Measurements from ENCODE around the gene TMEM116.
"Not testable (repeated sequence)": the region's sequence is repeated elsewhere in the genome, so short reads cannot be mapped to it uniquely, and the experiment has no call there.

The TMEM116 gene

GRCh38 chr12:112012775-112013600, at the start of gene TMEM116, which contains the start of gene ERP29:
TSS of gene TMEM116 (minus strand) at chr12:112013165. CDS start at chr12:112005270, 7,895 bp downstream.
TSS of gene ERP29 (plus strand) at chr12:112013426. CDS start at chr12:112013466, 40 bp downstream.
- DNase-seq = peak; percentile 100

- DNase-seq = no peak
These were observed 48.2 kb upstream of the TMEM116 start for GRCh38 chr12:112061137-112061536.

- DNase-seq = no peak
These were observed 36.4 kb upstream of the TMEM116 start for GRCh38 chr12:112049351-112049750.

GRCh38 chr12:112046003-112046402, 33.0 kb upstream of the TMEM116 start:
- DNase-seq = no peak

- peak; percentile 9 for DNase-seq
These were observed 23.6 kb upstream of the TMEM116 start for GRCh38 chr12:112036614-112037013.

GRCh38 chr12:112035219-112035785, 22.3 kb upstream of the TMEM116 start:
- peak; percentile 28 for DNase-seq

- peak; percentile 8 for DNase-seq
These were observed 19.3 kb upstream of the TMEM116 start for GRCh38 chr12:112032292-112032691.

- peak; percentile 19 for DNase-seq
These were observed 18.5 kb upstream of the TMEM116 start for GRCh38 chr12:112031472-112031871.

- no peak for DNase-seq
These were observed 16.3 kb upstream of the TMEM116 start for GRCh38 chr12:112029301-112029700.

- peak; percentile 79 for DNase-seq
These were observed 12.9 kb upstream of the TMEM116 start for GRCh38 chr12:112025808-112026375.

- peak; percentile 28 for DNase-seq
These were observed 10.9 kb upstream of the TMEM116 start for GRCh38 chr12:112023759-112024396.

GRCh38 chr12:112022241-112023016, 9.5 kb upstream of the TMEM116 start:
- peak; percentile 53 for DNase-seq

- peak; percentile 49 for DNase-seq
These were observed 8.0 kb upstream of the TMEM116 start for GRCh38 chr12:112020947-112021457.

GRCh38 chr12:112018571-112019237, 5.7 kb upstream of the TMEM116 start:
- no peak for DNase-seq

- peak; percentile 19 for DNase-seq
These were observed 4.1 kb upstream of the TMEM116 start for GRCh38 chr12:112017041-112017440.

- DNase-seq = no peak
These were observed 3.0 kb upstream of the TMEM116 start for GRCh38 chr12:112015938-112016337.

GRCh38 chr12:112013601-112014402, 837 bp upstream of the TMEM116 start:
- DNase-seq = peak; percentile 90

GRCh38 chr12:112011685-112012084, 1.3 kb downstream of the TMEM116 start:
- DNase-seq = peak; percentile 51

GRCh38 chr12:112010415-112011344, 2.3 kb downstream of the TMEM116 start:
- DNase-seq = peak; percentile 50

- not testable (repeated sequence) for DNase-seq
These were observed 3.4 kb downstream of the TMEM116 start for GRCh38 chr12:112009596-112009995.

Data from islet precursor cell (in vitro differentiated cells).